ENCODE measurements around the gene CD151.
A peak's percentile ranks its signal among the peaks of the same experiment; 100 is the strongest.

Gene CD151

DNA sequence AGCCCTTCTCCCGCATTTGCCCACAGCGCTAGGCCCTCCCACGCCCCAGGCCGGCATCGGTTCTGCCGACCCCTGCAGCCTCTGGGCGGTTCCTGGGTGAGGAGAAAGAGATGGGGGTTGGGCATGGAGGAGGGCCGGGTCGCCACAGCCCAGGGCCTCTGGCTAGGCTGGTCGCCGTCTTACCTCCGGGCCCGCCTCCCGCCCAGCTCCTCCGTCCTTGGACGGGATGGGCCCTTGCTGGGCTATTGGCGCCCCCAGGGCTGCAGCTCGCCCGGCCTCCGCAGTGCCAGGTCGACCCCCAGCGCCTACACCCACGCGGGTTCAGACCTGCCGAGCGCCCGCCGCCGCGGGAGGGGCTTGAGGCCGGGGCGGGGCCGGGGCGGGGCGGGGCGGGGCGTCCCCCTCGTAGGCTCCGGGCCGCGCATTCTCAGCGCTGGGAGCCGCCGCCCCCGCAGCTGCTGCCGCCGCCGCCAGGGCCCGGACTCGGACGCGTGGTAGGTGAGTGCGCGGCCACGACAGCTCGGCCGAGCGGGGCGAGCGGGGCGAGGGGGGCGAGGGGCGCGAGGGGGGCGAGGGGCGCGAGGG, at the start of gene CD151:
TSS of gene CD151 (plus strand) at position 424 of the 585 bp plus-strand sequence. CDS start 3,118 bp downstream, outside the sequence.
- no peak for DNase-seq (ENCODE audit: low spot score)

DNA sequence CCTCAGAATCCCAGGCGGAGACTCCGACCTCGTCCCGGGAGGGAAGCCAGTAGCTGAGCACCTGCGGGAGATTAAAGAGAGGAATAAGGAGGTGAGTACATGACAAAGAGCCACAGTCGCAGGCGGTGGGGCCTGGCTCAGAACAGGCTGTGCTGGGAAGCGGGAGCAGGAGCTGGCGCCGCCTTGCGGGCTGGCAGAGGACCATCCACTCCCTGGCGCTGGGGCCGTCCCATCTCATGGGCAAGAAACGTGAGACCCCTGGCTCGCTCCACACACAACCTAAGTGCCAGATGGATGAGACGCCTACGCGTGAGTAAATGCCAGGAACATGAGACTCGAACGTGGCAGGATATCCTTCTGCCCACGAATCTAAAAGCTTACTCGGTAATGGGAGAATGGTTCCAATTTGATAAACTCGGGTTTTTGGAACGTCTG, 49.2 kb upstream of the CD151 start:
- peak; percentile 86 for DNase-seq (ENCODE audit: low spot score)

DNA sequence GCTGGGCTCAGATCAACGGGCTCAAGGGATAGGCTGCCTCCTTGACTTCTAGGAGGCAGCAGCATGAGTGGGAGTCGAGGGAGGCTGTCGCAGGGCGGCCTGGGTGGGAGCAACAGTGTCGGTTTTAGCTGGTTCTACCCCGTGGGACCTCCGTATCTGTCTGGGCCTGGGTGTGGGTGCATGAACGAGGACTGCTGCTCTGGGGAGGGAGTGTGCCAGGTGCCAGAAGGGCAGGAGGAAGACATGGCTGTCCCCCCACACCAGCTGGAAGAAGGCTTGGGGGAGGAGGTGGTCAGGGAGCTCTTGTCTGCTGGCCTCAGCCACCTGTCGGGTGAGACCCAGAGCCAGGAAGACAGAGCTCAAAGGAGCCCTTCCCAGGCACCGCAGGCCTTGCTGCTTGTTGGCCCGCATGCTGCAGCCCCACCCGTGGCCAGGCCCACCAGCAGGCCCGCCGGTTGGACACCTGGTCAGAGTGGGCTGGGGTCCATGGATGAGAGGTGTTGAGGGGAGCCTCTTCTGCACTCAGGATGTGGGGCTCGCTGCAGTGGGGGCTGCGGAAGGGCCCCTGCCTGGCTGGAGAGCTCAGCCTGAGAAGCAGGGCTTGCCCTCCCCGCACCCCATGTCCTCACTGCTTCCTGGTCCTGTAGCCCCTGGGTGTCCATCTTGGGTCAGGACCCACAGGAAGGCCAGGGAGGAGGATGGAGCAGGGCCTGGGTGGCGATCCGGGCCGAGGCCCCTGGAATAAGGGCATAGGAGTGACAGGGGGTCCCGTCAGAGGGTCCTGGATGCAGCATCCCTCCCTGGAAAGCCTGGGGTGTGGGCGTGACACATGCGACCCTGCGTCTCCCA, 46.3 kb upstream of the CD151 start:
- no peak for DNase-seq (ENCODE audit: low spot score)

DNA sequence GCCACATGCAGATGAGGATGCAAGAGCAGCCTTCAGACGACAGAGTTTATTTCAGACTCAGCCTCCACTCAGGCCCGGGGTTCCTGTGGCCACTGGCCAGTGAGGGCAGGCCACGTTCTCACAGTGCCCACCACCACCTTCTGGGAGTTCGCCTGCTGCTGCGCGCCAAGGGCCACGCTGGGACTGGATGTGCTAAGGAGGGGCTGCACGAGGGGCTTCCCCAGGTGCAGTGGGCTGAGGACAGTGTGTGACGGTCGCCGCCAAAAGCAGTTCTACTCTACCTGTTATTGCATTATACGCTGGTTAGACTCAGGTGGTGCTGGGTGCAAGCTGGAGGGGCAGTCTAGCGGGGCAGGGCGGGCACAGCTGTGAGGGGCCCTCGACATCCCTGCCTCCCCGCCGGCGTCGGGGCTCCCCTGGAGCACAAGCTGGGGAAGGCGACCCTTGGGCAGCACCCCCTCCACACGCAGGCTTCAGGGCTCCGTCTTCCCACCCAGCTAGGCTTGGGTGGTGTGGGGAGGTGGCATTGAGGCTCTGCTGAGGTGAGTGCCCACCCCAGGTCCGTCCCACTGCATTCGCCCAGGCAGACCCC, 45.6 kb upstream of the CD151 start:
- no peak for DNase-seq (ENCODE audit: low spot score)

DNA sequence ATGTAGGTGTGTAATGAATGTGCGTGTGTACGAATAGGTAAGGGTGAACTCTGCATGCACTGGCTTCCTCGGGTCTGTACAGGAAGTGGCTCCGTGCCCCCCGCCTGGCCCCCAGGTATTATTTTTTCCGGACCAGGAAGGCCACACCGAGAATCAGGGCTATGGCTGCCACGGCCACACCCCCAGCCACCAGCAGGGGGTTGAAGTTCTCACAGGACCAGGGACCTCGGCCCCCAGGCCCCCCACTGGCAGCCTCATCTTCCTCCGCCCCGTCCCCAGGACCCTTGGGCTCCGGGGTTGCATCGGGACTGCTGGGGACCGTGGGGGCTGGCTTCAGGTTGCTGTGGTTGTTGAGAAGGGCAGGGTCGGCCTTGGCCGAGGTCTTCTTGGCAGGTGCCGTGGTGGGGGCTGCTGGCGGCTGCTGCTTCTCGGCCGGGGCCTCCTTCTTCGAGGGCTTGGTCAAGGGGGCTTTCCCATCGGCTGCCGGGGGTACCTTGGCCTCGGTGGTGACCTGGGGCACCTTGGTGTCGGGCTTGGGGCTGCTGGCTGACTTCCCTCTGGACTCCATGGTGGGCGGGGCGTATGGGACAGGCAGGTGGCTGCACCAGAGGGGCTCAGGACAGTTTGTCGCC, 44.6 kb upstream of the CD151 start:
- DNase-seq (ENCODE audit: low spot score), result no peak

DNA sequence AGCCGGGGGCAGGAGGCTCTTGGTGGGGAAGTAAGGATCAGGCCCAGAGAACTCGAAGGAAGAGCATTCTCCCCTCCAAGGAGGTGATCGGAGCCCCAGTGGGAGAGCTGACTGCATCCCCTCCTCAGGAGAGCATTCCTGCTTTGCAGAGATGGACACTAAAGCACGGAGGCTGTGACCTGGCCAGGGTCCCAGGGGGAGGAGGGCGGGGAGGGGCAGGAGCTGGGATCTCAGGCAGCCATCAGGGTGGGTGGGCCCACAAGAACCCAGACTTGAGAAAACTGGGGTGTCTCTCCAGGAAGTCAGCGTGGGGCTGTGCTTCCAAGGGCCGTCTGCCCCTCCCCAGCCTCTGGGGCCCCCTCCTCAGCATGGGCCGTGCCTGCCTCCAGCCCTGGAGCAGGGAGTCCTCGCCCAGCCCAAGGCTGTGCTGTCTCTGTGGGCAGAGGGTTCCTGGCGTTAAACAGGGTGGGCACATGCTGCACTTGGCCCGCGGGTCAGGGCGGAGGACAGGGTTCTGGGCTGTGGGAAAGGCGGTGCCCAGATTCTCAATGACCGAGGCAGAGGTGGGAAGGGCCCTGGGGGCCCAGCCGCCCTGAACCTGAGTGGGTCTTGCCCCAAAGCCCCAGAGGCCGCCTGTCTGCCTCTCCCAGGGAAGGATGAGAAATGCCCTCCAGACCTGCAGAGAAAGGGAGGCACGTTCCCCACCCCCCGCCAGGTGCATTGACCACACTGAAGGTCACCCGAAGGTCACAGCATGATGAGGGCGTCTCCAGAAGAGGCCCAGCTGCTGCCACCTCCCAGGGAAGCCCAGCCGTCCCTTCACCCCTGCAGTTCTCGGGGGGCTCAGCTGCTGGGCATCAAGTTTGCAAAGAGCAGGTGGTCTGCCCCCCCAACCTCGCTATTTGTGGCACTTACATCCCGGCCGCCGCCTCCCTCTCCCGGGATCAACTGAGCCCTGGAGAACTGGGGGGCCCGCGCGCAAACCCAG, 43.5 kb upstream of the CD151 start:
- no peak for DNase-seq (ENCODE audit: low spot score)

DNA sequence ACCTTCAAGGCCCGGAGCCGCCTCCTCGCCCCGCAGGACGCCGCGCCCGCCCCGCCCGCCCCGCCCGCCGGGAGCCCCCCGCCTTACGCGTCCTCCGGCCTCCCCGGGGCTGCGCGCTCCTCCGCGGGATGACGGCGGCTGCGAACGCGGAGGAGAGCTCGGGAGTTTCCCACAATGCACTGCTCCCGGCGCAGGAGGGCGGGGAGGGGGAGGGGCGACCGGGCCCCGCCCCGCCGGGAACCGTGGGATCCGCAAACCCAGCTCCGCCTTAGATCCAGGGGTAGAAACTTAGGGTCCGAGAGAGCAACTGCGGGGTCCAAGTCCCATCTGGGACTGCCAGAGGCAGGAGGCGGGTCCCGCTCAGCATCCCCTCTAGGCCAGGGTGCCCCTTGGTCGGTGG, 42.8 kb upstream of the CD151 start, which contains the start of gene CEND1:
TSS of gene CEND1 (minus strand) at position 148 of the 400 bp plus-strand sequence. CDS start 1,514 bp downstream, outside the sequence.
- no peak for DNase-seq (ENCODE audit: low spot score)

DNA sequence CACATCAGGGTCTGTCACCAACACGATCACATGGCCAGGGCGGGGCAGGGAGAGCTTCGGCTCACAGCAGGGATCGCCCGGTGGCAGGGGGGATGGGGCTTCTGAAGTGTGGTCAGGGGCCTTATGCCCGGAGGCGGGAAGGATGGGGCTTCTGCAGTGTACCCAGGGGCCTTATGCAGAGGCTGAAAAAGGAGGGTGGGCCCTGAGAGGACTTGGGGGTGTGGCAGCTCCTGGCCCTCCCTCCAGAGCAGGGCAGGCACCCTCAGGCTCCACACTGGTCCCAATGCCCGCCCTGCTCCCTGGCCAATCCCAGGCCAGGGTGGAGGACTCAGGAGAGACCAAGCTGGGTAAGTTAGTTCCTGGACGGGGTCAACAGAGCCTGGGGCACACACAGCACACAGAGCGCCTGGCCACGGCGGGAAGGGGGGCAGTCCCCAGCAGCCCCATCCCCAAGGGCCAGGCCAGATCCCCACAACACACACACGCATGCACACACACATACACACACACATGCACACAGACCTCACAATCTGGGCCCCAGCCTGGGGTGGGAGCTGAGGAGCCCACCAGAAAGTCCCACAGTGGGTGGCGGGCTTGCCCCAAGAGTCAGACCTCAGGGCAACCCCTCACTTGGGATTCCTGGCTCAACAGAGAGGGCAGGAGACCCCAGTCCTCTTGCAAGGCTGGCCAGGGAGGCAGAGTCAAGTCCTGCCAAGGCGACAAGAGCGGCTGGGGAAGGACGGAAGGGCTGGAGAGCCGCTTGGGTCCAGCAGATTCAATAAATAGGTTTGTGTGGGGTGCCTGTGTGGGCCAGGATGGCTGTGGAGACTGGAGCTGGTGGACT, 41.8 kb upstream of the CD151 start:
- DNase-seq (ENCODE audit: low spot score), result no peak

DNA sequence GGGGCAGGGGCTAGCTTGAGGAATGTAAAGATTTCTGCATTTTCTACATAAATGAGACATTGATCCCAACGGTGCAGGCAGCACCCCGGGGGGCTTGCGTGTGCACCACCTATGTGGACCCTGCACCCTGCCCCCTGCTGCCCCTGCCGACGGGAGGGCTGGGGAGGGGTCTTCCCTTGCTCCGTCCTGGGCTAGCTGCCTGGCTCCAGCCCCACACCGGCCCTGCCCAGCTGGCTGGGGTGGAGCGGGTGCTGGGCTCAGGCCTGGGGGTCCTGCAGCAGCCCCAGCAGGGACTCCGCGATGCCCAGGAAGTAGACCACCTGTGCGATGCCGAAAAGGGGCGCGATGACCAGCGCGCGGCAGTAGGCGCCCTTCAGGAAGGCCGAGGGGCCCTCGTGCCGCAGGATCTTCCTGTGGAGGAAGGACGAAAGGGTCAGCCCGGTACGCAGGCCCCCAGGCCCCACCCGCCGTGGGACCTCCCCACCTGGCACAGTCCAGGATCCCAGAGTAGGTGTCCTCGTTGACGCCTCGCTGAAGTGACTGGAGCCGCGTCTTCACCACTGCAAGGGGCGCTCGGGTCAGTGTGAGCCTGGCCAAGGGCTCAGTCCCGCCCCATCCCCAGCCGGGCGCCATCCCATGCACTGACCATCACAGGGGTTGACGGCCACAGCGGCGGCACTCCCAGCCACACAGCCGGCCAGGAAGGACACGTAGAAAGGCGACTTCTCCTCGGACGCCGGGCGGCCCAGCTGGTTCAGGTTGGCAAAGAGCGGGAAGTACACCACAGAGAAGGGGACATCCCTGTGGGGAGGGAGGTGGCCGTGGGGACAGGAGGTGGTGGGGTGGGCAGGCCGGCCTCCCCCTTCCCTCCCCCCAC, 40.9 kb upstream of the CD151 start:
- DNase-seq (ENCODE audit: low spot score), result no peak

DNA sequence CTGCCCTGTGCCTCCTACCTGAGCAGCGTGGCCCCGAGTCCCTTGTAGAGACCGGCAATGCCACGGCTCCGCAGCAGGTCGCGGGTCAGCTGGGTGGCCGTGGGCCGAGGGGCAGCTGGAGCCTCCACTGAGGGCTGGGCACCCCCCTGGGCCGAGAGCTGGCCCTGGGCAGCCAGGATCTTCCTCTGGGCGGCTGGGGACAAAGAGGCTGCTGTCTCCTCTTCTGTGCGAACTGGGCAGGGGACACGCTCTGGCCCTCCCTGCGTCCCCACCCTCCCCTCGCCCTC, 40.3 kb upstream of the CD151 start:
- DNase-seq (ENCODE audit: low spot score), result no peak

DNA sequence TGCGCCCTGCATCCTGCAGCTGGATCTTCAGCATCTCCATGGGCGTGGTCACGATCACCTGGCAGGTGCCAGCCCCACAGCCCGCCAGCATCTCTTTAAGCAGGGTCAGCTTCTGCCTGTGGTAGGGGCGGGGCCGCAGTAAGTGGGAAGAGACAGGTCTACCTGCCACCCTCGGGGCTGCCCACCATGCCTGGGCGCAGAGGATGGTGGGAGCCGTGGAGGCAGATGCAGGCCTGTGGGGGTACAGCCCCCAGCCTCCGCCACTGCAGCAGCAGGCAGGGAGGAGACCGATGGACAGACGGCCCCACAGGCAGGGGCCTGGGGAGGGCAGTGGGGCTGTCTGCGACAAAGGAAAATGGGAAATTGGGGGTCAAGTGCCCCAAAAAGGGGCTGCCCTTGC, 39.9 kb upstream of the CD151 start:
- DNase-seq (ENCODE audit: low spot score), result no peak

DNA sequence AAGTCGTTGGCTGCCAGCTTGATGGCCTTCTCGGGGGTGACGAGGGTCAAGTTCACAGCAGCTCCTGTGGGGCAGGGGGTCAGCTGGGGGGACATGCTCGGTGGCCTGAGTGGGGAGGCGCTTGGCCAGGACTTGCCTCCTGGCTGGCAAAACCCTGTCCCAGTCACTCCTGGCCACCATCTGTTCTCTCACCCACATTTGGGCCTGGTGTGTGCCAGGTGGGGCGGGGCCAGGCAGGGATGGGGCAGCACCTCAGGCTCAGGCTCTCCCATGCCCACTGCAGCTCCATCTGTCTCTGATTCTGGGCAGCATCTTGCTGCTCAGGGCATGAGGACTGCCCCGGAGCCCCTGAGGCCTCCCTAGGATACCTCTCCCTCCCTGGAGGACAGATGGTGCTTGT, 39.2 kb upstream of the CD151 start:
- no peak for DNase-seq (ENCODE audit: low spot score)

DNA sequence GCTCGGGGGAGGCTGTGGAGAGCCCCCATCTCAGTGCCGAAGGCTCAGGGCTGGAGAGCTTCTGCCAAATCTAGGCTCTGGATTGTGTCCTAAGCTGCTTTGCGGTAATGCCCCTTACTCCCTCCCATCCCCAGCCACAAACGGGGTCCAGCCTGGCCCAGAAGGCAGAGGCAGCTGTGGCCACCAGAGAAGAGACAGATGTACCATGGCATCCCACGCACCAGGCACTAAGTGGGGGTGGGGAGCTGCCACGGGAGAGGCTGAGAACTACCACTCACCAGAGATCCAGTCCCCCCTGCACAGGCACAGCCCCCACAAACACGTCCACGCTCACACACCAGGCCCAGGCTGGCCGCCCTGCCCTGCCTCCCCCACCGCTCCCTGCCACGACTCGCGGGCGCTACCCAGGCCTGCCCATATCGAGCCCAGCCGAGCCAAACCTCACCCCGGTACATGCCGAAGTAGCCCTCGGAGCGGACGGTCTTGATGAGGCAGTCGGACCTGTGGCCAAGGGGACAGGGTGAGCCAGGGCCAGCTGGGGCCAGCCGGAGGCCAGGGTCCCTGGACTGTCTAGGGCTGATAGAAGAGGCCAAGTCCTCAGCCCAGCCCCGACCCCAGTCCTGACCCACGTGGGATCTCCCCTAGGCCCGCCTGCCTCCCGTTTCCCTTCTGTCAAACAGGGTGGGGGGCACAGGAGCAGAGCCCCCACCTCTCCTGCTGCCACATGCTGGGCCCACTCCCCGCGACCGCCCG, 38.6 kb upstream of the CD151 start:
- no peak for DNase-seq (ENCODE audit: low spot score)

DNA sequence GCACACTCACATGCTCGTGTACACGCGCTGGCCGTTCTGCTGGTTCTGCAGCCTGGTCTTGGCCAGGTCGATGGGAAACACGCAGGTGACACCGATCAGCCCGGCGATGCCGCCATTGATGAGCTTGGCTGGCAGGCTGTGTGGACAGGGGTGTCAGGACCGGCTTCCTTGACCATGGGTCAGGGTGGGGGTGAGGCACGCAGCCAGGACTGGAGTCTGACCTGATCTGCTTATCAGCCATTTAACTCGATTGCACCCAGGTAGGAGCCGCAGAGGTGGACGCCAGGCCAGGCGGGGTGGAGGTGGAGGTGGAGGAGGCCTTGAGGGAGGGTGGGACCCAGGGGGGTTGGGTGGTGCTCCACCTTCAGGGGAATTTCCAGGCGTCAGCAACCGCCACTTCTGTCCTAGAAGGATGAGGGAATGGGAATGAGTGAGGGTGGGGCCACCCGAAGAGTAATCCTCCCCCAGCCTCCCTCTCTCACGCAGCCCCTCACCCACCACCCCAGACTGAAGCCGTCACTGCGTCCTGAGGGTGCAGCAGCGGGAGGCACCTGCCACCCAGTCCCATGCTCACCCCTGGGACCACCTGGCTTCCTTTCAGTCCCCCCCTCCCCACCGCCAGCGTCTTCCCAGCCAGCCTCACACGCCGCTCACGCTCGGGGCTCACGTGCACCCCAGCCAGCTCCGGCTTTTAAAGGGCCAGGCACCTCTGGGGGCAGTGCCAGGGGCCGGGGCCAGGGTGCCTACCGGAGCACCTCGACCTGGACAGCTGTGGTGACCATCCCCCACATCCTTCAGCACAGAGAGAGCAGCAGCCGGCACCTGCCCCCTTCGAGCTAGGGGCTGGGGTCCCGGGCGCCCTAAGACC, 37.8 kb upstream of the CD151 start:
- DNase-seq (ENCODE audit: low spot score), result no peak

DNA sequence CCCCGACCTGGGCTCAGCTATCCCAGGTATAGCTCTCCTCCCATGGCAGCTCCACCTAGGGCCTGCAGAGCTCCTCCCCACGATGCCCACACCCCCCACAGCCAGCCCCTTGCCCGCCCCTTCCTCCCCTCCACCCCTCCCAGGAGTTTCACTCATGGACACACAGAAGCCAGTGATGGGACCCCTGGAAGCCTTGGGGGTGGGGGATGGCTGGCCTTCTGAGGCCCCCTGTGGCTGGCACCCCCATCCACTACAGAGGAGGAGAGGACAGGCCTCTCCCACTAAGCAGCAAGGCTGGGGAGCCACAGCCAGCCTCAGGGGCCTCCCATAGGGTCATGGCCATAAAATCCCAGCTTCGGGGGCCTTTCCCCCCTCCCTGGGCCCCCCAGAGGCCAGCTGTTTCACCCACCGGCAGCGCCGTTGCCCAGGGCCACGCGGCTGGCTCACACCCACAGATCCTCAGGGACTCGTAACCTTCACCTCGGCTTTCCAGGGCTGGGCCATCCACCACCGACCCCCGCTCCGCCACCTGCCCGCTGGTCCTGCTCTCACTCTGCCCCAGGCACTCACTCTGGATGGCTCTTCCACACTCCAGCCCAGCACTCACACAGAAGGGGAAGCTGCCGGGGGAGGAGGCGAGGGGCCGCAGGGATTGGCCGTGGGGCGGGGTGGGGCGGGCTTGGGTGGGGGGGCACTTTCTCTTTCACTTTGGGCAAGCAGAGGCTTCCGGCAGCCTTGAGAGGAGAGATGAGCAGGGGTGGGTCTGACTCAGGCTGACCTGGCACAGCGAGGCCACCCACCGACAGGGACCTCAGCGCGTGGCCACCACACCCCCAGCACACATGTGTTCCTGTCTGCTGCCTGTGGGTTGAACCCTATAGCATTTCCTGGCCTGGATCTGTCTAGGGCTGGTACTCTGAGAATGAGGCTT, 36.9 kb upstream of the CD151 start:
- DNase-seq (ENCODE audit: low spot score), result peak; percentile 89

DNA sequence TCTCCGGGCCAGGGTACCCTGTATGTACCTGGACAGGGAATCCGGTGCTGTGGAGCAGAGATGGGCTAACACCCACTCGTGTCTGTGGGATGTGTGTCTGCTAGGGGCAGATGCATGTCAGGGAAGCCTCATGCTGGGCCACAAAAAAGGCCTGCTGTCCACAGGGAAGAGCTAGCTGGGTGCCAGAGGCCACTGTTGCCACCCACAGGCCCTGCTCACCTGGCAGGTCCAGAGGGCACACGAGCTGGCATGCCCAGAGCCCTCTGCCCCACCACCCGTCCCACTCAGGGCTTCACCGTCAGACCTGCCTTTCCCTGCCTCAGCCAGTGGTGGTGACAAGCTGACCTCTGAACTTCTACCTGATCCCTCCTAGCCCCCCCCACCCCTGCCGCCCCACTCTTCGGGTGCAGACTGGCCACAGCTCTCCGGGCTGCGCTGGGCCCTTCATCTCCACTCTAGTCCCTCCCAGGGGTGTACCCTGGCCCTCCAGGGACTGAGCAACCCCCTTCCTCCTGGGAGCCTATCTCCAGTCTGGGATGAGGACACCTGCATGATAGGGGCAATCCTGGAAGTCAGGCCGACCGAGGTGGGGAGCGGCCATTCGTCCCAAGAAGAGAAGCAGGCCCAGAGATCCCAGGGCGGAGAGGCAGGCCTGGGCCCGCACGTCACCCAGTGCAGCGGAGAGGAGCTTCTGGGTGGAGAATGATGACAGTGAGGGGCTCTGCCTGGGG, 36.0 kb upstream of the CD151 start:
- no peak for DNase-seq (ENCODE audit: low spot score)
